Activated naive CD8-positive, alpha-beta T cell treated with anti-CD3 and anti-CD28 coated beads, Interleukin-2, amount 50 U/mL, for 16 hours (primary cell): Measurements from ENCODE around the gene CUX1.
"Not testable (repeated sequence)": the region's sequence is repeated elsewhere in the genome, so short reads cannot be mapped to it uniquely, and the experiment has no call there.

Experiments
- DNase-seq: peaks from one replicate; pipeline ENCODE4 v3.0.0-alpha.2; 2020; ENCODE audit warnings: low read depth, low spot score

Gene CUX1

GRCh38 chr7:101869026-101869900, 51.8 kb downstream of the CUX1 start:
- DNase-seq: no peak

DNA sequence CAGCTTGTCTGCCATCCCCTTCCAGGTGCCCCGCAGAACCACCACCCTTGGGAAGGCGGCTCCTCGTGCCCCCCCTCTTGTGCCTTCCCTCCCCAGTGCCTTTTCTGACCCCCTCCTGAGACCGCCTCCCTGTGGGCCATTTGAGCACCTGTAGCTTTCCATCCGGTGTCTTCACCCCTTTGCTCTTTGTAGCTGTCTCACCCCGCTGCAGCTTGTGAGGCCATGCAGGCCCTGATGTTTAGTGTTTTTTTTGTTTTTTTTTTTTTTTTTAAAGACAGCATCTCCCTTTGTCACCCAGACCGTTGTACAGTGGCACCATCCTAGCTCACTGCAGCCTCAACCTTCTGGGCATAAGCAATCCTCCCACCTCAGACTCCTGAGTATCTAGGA, 52.5 kb downstream of the CUX1 start:
- DNase-seq: no peak

- no peak for DNase-seq
These were observed 53.1 kb downstream of the CUX1 start for GRCh38 chr7:101870361-101871062.

DNA sequence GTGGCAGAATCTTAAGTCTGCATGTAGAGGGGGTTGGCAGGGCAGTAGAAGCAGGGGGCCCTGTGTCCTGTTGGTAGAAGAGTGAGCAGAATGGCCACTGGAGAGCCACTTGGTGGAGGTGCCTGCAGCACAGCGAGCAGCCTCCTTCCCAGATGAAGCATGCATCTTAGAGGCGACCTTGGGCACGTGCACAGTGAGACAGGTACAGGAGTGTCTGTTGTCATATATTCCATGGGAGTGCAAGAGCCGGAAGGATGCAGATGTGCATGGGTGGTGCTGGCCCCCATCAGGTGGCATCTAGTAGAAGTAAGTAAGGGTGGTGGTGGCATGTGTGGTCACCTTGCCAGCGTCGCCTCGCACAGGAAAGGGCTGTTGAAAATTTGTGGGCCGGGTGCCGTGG, 53.9 kb downstream of the CUX1 start:
- DNase-seq: no peak

- no peak for DNase-seq
These were observed 56.6 kb downstream of the CUX1 start for GRCh38 chr7:101874028-101874427.

DNA sequence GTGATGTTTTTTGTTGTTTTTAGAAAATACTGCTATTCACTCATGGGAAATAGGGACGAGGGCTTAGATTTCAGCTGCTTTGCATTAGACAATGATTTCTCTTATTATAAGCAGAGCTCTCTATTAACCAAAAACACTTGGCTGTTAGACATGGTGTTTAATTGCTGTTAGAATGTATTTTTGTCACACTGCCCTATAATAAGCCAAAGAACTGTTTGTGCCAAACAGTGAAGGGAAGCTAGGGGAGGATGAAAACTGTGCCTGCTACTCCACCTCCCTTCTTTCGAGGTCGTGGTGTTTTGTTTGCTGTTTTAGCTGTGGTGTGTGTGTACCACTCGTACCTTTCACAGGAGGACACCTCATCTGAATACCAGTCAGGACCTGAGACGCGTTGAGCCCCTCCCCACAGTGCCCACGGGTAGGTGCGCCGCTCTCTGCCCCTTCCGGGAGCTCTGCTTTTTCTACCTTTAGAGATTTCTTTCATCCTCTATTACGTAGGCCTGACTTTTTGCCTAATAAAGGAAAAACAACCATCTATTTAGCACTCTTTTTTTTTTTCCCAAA, 57.9 kb downstream of the CUX1 start:
- DNase-seq: no peak

- no peak for DNase-seq
These were observed 60.6 kb downstream of the CUX1 start for GRCh38 chr7:101877882-101878591.

GRCh38 chr7:101878938-101879337, 61.5 kb downstream of the CUX1 start:
- DNase-seq: no peak

- DNase-seq: no peak
These were observed 62.1 kb downstream of the CUX1 start for GRCh38 chr7:101879565-101879964.

- no peak for DNase-seq
These were observed 63.0 kb downstream of the CUX1 start for GRCh38 chr7:101880282-101881054.

DNA sequence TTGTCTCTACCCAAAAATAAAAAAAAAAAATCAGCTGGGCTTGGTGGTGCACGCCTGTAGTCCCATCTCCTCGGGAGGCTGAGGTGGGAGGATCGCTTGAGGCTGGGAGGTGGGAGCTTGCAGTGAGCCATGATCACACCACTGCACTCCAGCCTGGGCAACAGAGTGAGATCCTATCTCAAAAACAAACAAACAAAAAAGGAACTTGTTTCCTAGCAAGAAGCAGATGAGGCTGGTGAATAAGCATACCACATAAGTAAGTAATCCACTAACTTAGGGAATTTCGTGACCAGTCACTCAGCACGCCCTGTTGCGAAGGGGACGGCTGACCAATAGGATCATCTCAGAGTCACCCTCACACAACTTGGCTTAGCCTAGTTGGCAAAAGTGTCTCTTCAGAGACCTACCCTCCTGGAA, 64.6 kb downstream of the CUX1 start:
- no peak for DNase-seq

GRCh38 chr7:101882595-101883564, 65.5 kb downstream of the CUX1 start:
- DNase-seq: no peak

DNA sequence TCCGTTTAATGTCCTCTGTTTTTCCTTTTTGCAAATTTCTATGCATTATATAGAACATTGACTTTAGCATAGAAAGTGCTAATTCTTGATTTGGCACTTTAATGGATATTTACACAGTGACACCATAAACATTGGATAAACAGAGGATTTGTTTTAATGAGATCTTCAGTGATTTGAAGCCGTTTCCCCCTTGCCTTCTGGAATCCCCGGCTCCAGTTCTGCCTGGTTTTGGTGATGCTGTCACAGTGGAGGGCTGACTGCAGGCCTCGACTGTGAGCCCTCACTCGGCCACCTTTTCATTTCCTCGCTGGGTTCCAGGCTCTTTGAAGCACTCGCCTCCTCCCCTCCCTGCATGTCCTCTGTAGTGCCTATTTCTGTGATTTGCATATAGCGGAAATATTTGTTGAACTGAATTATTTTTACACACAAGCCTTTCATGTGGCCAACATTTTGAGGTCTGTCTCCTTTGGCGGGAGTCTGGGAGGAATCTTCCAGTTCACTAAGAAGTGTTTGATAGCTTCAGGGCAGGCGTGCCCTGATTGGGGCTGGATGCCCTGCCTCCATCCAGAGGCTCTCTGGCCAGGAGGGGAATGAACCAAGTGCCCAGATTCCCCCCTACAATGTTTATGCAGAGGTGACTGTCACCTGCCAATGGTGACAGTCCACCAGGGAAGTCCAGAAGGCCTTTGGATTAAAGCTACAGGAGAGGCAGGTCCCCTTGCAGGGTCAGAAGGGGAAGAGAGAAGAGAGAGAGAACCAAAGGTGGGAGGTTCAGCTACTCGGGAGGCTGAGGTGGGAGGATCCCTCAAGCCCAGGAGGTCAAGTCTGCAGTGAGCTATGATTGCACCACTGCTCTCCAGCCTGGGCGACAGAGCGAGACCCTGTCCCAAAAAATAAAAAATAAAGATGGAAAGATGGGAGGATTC, 67.5 kb downstream of the CUX1 start:
- no peak for DNase-seq

DNA sequence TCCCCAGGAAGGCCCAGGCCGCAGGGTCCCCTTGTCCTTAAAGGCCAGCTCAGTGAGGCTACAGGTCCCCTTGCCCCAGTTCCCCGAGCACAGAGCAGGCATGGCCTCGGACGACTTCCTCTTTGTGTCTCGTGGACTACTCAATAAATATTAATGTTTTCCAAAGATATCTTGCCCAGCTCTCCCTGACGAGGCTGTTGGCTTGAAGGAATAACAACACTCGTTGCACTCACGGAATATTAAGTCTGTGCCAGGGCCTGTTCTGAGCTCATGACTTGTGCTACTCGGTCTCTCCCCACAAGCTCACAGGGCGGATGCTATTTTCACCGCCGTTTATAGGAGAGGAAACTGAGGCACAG, 68.2 kb downstream of the CUX1 start:
- no peak for DNase-seq

DNA sequence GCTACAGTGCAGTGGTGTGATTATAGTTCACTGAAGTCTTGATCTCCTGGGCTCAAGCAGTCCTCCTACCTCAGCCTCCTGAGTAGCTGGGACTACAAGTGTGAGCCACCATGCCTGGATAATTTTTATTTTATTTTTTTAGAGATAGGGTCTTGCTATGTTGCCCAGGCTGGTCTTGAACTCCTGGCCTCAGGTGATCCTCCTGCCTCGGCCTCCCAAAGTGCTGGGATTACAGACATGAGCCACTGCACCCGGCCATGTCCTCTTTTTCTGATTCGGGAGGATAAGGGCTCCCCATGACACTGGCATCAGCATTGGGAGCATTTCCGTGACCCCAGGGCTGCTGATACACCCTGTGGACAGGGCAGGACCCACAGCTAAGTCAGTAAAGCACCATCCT, 69.9 kb downstream of the CUX1 start:
- not testable (repeated sequence) for DNase-seq

GRCh38 chr7:101888564-101888963, 71.1 kb downstream of the CUX1 start:
- not testable (repeated sequence) for DNase-seq

DNA sequence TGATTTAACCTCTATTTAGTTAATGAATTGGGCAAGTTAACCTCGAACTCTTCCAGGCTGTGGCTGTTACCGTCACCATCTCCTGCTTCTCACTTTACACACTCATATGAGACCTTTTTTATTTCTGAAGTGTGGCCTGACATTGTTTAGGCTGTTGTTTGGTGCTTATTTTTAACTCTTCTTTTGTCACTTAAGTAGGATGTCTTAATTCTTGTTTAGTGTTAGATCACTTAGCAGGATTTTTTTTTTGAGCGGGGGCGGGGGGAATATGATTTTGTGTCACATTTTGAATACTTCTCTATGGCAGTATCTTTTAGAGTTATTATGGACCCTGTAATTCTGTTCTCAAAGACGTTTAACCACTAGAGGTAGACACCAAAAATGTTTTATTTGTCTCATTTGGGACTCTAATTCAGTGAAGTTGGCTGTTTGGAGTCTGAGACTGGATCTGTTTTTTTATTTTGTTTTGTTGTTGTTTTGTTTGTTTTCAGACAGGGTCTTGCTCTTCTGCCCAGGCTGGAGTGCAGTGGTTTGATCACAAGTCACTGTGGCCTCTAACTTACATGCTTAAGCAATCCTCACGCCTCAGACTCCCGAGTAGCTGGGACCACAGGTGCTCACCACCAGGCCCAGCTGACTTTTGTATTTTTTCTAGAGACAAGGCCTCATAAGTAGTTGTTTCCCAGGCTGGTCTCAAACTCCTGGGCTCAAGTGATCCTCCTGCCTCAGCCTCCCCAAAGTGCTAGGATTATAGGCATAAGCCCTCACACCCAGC, 73.5 kb downstream of the CUX1 start:
- DNase-seq: no peak

DNA sequence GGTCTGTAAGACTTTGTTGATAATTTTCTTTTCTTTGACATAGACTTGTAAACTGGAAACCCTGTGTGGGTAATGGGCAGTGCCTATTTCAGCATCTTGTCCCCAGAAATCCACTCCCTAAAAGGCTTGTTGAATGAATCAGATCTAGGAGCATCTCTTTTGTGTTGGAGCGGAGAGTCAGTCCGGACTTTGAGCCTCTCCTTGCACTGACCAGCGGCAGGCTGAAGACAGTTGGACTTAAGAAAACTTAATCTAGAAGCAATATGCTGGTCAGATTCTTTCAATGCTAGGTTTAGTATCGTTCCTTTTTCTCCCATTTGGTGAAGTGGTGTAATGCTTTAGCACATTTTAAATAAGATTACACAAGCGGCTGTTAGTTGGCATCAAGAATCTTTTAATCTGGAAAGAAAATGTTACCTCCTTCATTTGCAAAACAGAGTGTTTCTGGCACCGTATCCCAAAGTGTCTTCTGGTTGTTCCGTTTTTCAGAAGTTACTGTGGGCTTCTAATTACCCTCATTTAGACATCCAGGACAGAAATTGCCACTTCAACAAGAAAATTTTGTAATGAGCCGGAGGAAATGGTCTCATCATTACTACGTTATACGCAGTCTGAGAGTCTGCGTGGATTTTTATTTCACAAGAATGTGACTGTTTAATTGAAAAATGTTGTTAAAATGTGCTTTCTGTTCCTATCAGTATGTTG, 74.7 kb downstream of the CUX1 start:
- no peak for DNase-seq
